Testis (tissue), 2 donors: ENCODE measurements around the gene HIPK2.

Experiments
- CTCF ChIP-seq, 3 experiments: fragments of 450-650 bp in 2 of 3; fragments of 200-600 bp in 1 of 3; sonication (generic) in 1 of 3; IDR thresholded peaks; one replicate each; pipeline ENCODE4 v1.5.1; 2016 to 2019; ENCODE audit warnings: antibody characterized with exemption in 3 of 3, mild to moderate bottlenecking in 2 of 3, moderate library complexity in 1 of 3
- POLR2A ChIP-seq: fragments of 450-650 bp; IDR thresholded peaks from one replicate; pipeline ENCODE4 v1.6.1; 2017; ENCODE audit warnings: antibody characterized with exemption, mild to moderate bottlenecking, moderate library complexity

DNA sequence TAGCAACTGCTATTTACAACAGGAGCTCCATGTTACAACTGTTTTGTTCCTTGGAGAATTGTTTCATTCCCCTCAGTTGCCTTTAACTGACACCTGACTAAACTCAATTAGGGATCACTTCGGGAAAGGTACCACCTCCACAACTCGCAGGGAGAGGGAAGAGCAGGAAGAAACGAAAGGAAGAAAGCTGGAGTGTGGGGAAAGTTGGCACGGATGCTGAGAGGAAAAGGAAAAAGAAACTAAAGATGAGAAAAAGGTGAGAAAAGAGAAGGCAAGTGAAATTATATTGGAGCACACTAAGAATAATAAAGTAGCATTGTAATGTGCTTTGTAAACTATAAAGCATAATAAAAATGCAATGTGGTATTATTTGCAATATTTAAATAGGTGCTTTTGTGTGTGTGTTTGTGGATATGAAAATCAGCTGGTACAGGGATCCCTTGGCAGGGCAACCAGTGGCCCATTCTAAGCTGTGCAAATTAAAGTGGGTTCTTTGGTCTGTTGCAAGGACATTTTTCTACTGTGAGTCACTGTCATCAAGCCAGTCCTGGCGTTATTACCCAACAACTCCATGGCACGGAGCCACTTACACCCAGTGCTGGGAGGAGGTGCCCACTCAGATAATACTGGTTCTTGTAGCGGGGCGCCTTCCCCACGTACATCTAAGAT lies 45.9 kb downstream of the HIPK2 start:
- no peak for TF ChIP-seq POLR2A
- TF ChIP-seq CTCF (IDR thresholded peaks at IDR 0.05) = no peak
